NCI-H2081 (cell line): ENCODE measurements around the gene CLRN1.
"Not testable (repeated sequence)": the region's sequence is repeated elsewhere in the genome, so short reads cannot be mapped to it uniquely, and the experiment has no call there.

ENCODE experiments used
- DNase-seq, 2 experiments: peaks; one replicate each; lab custom pipeline; 2025; lab: John Stamatoyannopoulos, UW

The CLRN1 gene

GRCh38 chr3:150972366-150973071 lies at the start of gene CLRN1:
TSS of gene CLRN1 (minus strand) at chr3:150972727. CDS start at chr3:150972708, 19 bp downstream.
- no peak for DNase-seq

- no peak for DNase-seq
Observed at GRCh38 chr3:151016478-151016795, 43.9 kb upstream of the CLRN1 start.

GRCh38 chr3:151015767-151016477 lies 43.4 kb upstream of the CLRN1 start:
- peak in 1 of 2 experiments; percentile 49 for DNase-seq

GRCh38 chr3:151015181-151015580 lies 42.7 kb upstream of the CLRN1 start:
- no peak for DNase-seq

- DNase-seq: no peak
Observed at GRCh38 chr3:151014501-151015018, 42.0 kb upstream of the CLRN1 start.

GRCh38 chr3:151012753-151013152 lies 40.2 kb upstream of the CLRN1 start:
- DNase-seq: no peak

GRCh38 chr3:151011427-151011826 lies 38.9 kb upstream of the CLRN1 start:
- peak; percentile 62 to 92 for DNase-seq

- DNase-seq: no peak
Observed at GRCh38 chr3:151009981-151010380, 37.5 kb upstream of the CLRN1 start.

GRCh38 chr3:151009430-151009829 lies 36.9 kb upstream of the CLRN1 start:
- no peak for DNase-seq

- DNase-seq: peak in 1 of 2 experiments; percentile 10
Observed at GRCh38 chr3:151008699-151009098, 36.2 kb upstream of the CLRN1 start.

GRCh38 chr3:151003768-151004134 lies 31.2 kb upstream of the CLRN1 start:
- DNase-seq: no peak

GRCh38 chr3:151003029-151003767 lies 30.7 kb upstream of the CLRN1 start:
- DNase-seq: no peak

GRCh38 chr3:151002003-151002981 lies 29.8 kb upstream of the CLRN1 start:
- DNase-seq: no peak

- no peak for DNase-seq
Observed at GRCh38 chr3:150998996-150999395, 26.5 kb upstream of the CLRN1 start.

GRCh38 chr3:150996731-150997130 lies 24.2 kb upstream of the CLRN1 start:
- no peak for DNase-seq

- no peak for DNase-seq
Observed at GRCh38 chr3:150995510-150995909, 23.0 kb upstream of the CLRN1 start.

- DNase-seq: no peak
Observed at GRCh38 chr3:150989208-150989607, 16.7 kb upstream of the CLRN1 start.

GRCh38 chr3:150988395-150988794 lies 15.9 kb upstream of the CLRN1 start:
- not testable (repeated sequence) for DNase-seq

- DNase-seq: no peak
Observed at GRCh38 chr3:150985711-150986110, 13.2 kb upstream of the CLRN1 start.

GRCh38 chr3:150984066-150984465 lies 11.5 kb upstream of the CLRN1 start:
- no peak for DNase-seq

- no peak for DNase-seq
Observed at GRCh38 chr3:150978566-150979148, 6.1 kb upstream of the CLRN1 start.
